ENCODE results near the gene FOXF2.
A peak's percentile ranks its signal among the peaks of the same experiment; 100 is the strongest.

The FOXF2 gene

DNA sequence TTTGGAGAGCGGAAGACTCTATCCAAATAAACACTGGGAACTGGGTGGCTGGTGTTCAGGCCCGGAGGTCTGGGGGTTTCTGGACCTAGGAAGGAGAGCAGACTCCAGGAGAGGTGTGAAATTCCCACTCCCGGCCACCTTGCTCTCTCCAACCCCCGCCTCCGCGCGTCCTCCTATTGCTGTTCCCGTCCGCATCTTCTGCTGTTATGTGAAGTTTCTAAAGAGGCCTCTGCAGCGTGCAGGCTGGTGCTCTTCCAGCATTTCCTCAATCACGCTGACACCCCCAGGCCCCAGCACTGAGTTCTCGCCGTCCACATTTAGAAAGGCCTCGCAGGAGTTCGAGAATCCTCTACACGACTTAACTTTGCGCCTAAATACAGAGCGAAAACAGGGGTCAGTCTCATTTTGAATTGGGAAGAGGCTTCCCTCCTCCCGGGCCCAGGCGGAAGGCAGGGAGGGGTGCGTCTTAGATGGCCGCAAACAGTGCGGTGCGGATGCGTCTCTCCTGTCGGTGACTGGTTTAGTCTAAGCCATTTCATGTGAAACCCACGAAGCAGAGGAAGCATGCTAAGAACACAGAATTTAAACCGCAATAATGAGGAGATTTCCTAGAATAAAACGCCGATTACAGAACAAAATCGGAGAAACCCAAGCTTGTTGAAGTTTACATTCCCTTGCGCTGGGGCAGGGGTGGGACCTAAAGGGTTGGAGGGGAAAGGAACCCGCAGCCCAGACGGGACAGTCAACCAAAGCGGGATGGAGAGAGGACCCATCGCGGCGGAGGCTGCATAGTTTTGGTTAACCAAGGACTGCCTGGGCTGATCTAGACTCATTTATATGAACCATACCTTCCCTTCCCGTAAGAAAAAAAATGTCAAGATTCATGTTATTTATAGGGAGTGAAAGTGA is 4.0 kb upstream of the FOXF2 start:
- TF ChIP-seq, protein P1, sequence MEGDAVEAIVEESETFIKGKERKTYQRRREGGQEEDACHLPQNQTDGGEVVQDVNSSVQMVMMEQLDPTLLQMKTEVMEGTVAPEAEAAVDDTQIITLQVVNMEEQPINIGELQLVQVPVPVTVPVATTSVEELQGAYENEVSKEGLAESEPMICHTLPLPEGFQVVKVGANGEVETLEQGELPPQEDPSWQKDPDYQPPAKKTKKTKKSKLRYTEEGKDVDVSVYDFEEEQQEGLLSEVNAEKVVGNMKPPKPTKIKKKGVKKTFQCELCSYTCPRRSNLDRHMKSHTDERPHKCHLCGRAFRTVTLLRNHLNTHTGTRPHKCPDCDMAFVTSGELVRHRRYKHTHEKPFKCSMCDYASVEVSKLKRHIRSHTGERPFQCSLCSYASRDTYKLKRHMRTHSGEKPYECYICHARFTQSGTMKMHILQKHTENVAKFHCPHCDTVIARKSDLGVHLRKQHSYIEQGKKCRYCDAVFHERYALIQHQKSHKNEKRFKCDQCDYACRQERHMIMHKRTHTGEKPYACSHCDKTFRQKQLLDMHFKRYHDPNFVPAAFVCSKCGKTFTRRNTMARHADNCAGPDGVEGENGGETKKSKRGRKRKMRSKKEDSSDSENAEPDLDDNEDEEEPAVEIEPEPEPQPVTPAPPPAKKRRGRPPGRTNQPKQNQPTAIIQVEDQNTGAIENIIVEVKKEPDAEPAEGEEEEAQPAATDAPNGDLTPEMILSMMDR (IDR thresholded peaks at IDR 0.05; ENCODE audit: low read depth, low read length): no peak
- no peak for DNase-seq (ENCODE audit: low read depth, low spot score)
- no peak overlapping the region for H3K4me3 ChIP-seq (ENCODE audit: low read depth, low read length)
- in situ Hi-C loops (cut with HindIII; ENCODE audit: low sequenced_read_pairs): no loop called here

DNA sequence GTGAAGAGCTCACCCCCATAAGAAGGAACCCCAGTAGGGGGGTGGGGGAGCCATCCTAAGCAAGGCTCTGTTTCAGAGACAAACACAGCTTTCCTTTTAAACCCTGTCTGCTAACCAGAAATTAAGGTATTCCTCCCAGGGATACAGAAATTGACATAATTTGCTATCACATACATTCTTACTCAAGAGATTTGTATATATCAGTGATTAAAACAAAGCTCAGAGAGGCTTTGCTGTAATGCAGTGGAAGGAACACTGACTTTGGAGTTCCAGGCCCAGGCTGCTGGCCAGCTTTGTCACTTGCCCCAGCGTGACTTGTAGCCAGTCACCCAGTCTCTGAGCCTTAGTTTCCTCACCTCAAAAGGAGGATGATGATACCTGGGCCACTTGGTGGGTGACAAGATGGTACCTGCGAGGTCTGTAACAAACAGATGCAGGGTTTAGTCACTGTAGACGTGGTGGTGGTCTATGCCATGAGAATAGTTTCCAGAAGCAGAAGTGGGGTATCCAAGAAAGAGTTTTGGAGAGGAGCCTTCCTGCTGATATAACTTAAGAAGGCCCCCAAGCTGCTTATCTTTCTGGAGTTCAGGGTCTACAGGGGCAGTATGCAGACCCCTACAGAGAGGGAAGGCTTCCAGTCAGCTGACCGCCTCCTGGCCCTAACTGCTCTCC is 3.2 kb upstream of the FOXF2 start:
- in situ Hi-C loops (cut with HindIII; ENCODE audit: low sequenced_read_pairs): no loop called here
- TF ChIP-seq, protein P1 (IDR thresholded peaks at IDR 0.05; ENCODE audit: low read depth, low read length): no peak
- no peak overlapping the region for H3K4me3 ChIP-seq (ENCODE audit: low read depth, low read length)
- DNase-seq (ENCODE audit: low read depth, low spot score): no peak

DNA sequence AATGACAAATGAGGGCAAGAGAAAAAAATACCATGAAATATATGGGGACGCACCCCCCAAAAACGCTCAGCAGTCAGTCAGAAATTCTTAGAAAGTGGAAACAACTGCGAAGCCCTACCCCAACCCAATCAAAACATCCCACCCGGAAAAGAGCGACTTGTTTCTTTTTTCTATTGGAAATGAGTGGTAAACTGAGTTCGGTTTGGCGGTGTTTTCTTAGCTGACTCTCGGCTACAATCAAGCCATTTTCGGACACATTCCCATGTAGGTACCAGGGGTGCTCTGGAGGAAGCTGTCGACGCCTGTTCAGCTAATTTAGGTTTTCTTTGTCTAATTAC is 1.9 kb upstream of the FOXF2 start:
- TF ChIP-seq, protein P1 (IDR thresholded peaks at IDR 0.05; ENCODE audit: low read depth, low read length): no peak
- H3K4me3 ChIP-seq (ENCODE audit: low read depth, low read length): no peak overlapping the region
- DNase-seq (ENCODE audit: low read depth, low spot score): no peak
- in situ Hi-C loops (cut with HindIII; ENCODE audit: low sequenced_read_pairs): no loop called here

DNA sequence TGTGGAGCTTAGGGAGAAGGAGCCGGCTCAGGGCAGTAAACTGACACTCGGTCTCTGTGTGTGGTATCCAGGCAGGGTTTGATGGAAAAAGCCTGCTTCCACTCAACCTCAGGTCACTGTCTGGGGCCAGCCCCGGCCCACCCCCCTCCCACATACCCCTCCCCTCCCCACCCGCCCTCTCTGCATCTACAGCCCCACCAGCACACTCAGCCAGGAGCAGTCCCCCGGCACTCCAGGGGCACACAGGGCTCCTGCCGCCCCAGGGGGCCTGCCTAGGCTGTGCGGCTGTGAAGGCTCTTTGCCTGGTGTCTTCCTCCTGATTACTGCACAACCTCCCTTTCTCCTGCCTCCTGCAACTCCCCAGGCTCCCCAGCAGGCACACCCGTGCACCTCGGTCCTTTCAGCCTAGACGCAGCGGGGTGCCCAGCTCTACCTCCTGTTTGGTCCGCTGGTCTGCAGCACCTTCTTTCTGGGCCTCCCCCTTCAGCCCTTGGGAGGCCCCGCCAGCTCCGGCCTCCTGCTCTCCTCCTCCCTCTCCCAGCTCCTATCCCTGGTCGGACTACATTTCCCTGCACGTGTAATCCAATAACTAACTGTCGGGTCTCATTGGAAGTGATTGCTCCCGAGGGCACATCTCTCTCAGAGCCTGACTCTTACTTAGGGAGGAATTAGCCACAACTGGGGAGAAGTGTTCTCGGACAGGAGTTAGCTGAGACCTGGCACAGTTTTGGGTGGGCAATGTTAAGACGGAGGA is 1.3 kb upstream of the FOXF2 start:
- in situ Hi-C loops (cut with HindIII; ENCODE audit: low sequenced_read_pairs): no loop called here

DNA sequence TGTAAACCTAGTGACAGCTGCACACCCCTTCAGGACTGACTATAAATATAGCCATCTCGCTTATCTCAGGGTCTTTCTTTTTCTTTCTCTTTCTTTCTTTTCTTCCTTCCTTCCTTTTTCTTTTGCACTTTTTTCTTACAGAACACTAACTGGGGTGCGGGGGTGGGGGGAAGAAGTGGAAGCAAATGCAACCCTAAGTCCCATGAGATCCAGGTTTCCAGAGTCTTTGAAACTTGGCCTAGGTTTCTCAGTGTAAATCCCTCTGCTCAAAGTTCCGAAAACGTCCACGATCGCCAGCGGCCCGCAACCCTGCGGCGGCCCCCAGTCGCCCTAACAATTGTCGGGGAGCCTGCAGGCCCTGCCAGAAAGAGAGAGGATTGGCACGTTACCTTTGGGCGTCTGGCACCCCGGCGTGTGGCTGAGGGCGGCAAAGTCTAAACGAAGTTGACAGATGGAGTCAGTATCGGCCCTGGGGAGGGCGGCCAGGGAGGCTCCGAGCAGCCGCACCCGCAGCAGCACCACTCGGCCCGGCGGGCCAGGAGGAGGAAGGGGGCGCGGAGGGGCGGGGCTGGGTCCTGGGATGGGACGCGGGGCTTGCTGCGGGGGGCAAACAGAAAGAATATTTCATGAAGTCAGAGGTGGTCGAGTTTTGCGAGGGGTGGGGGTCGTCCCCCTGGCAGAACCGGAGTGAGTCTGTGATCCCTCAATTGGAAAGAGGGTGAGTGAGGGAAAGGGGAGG is 577 bp upstream of the FOXF2 start:
- no peak for DNase-seq (ENCODE audit: low read depth, low spot score)
- TF ChIP-seq, protein P1 (IDR thresholded peaks at IDR 0.05; ENCODE audit: low read depth, low read length): no peak
- in situ Hi-C loops (cut with HindIII; ENCODE audit: low sequenced_read_pairs): no loop called here
- H3K4me3 ChIP-seq (ENCODE audit: low read depth, low read length): peak overlapping the region; percentile 10

More for the DNA sequence above, 1.3 kb upstream of the FOXF2 start:
- no peak for DNase-seq (ENCODE audit: low read depth, low spot score)
- TF ChIP-seq, protein P1 (IDR thresholded peaks at IDR 0.05; ENCODE audit: low read depth, low read length): no peak
- H3K4me3 ChIP-seq (ENCODE audit: low read depth, low read length): no peak overlapping the region
